ENCODE results near the gene DBT.

DNA sequence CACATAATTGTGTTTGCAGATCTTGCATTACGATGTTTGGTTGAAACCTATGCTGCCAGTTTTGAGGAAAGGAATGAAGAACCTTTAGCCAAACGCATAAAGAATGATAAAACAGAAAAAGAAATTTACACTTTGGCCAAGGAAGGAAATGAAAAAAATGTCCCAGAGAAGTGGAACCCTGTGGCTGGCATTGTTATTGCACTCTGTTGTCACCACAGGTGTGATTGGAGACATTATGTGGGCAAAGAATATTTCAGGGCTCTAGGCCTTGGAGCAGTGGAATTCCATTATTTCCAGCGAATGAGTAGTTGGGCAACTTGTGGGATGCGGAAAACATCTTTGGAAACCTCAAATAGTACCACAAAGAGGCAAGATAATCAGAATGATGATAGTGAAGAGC, 101.8 kb downstream of the DBT start:
- TF ChIP-seq EZH2phosphoT487 (IDR thresholded peaks at IDR 0.05; ENCODE audit: insufficient read depth, low read depth) (no peak), EZH2 (IDR thresholded peaks at IDR 0.05; ENCODE audit: insufficient read depth, poor library complexity, severe bottlenecking) (no peak)

Measured in GM23248 (cell line).